Stimulated activated CD4-positive, alpha-beta T cell treated with anti-CD3 and anti-CD28 coated beads, Interleukin-1b, Interleukin-23, amount 100 ng/mL, for 1 hour (primary cell): Measurements from ENCODE around the gene STRIP2.
A peak's percentile ranks its signal among the peaks of the same experiment; 100 is the strongest.
"Not testable (repeated sequence)": the region's sequence is repeated elsewhere in the genome, so short reads cannot be mapped to it uniquely, and the experiment has no call there.

Source experiments
- DNase-seq, 2 donors: peaks; one replicate each; pipeline ENCODE4 v3.0.0-alpha.2; 2020; ENCODE audit warnings: low read depth in 2 of 2

Gene STRIP2

GRCh38 chr7:129525225-129525862 lies 91.1 kb downstream of the STRIP2 start:
- no peak for DNase-seq

GRCh38 chr7:129529643-129530042 lies 95.4 kb downstream of the STRIP2 start:
- DNase-seq = no peak

GRCh38 chr7:129530795-129531391 lies 96.7 kb downstream of the STRIP2 start:
- peak in 1 of 2 donors; percentile 28 for DNase-seq

- no peak for DNase-seq
Measured at GRCh38 chr7:129531721-129532120, 97.5 kb downstream of the STRIP2 start.

GRCh38 chr7:129532375-129532774 lies 98.1 kb downstream of the STRIP2 start:
- no peak for DNase-seq

- DNase-seq = not testable (repeated sequence)
Measured at GRCh38 chr7:129534558-129535274, 100.5 kb downstream of the STRIP2 start.

- DNase-seq = no peak
Measured at GRCh38 chr7:129535896-129536295, 101.7 kb downstream of the STRIP2 start.

- DNase-seq = no peak
Measured at GRCh38 chr7:129536323-129536722, 102.1 kb downstream of the STRIP2 start.
